Left lung (tissue), 10 donors: ENCODE results near the gene USP53. TPM values are rescaled to one million over a fixed set of nuclear protein-coding genes. Genes with fewer than 3 reads are reported as not detected.

ENCODE experiments used
- ATAC-seq: fragments of 200-7000 bp; cut with Tn5 transposase; one replicate; pipeline ENCODE4 v1.9.1; 2020; ENCODE audit warnings: moderate library complexity
- DNase-seq, 4 donors: peaks; one replicate each; pipeline ENCODE4 v3.0.0-alpha.2; 2013 to 2020
- H3K27ac ChIP-seq, 2 donors: fragments of 200-600 bp; sonication (generic) in 1 of 2; one replicate each; pipeline versions ENCODE4 v1.5.0 to v1.8.0; 2020 to 2021
- H3K27me3 ChIP-seq, 2 donors: fragments of 200-600 bp; sonication (generic) in 1 of 2; one replicate each; pipeline versions ENCODE4 v1.5.0 to v1.8.0; 2020 to 2021
- H3K36me3 ChIP-seq, 2 donors: fragments of 200-600 bp; sonication (generic) in 1 of 2; one replicate each; pipeline versions ENCODE4 v1.5.0 to v1.8.0; 2020 to 2021
- H3K4me1 ChIP-seq, 2 donors: fragments of 200-600 bp; one replicate each; pipeline ENCODE4 v1.8.0; 2021
- H3K4me3 ChIP-seq, 2 donors: fragments of 200-600 bp; sonication (generic) in 1 of 2; one replicate each; pipeline versions ENCODE4 v1.5.0 to v1.8.0; 2020 to 2021; ENCODE audit warnings: mild to moderate bottlenecking in 1 of 2
- H3K9me3 ChIP-seq, 2 donors: fragments of 200-600 bp; sonication (generic) in 1 of 2; one replicate each; pipeline versions ENCODE4 v1.5.0 to v1.8.0; 2020 to 2021
- intact Hi-C, 2 donors: fragments of 100-400 bp; cut with DNase I; formaldehyde crosslinking; loops; one replicate each; pipeline versions ENCODE4 v1.11.2 to v1.14.2; 2022
- polyA plus RNA-seq, 6 donors: library from polyadenylated mRNA; unstranded; fragments of 120-200 nt; gene quantifications; one replicate each; pipeline ENCODE4 v1.2.1, GENCODE V29; 2013; ENCODE audit not compliant: insufficient read length in 6 of 6
- total RNA-seq, 2 donors: library from RNA; stranded (reverse); fragmentation: NEBNext Ultra II Directional; extraction: Animal tissue kit (Norgen Biotek cat#: 25700); gene quantifications; one replicate each; pipeline ENCODE4 v1.2.1, GENCODE V29; 2021
- TF ChIP-seq, protein P1 (sequence below), 2 donors: fragments of 200-600 bp; sonication (generic) in 1 of 2; IDR thresholded peaks; one replicate each; pipeline versions ENCODE4 v1.5.0 to v1.8.0; 2021; ENCODE audit warnings: antibody characterized with exemption in 2 of 2
- donor health status: DM: no; HTN: yes; CAD: no.
- donor health status: DM: no; HTN: no; CAD: no.

The USP53 gene
- total and polyA plus RNA-seq, 8 donors = 25.4 to 51.5 (median 30.6) TPM

DNA sequence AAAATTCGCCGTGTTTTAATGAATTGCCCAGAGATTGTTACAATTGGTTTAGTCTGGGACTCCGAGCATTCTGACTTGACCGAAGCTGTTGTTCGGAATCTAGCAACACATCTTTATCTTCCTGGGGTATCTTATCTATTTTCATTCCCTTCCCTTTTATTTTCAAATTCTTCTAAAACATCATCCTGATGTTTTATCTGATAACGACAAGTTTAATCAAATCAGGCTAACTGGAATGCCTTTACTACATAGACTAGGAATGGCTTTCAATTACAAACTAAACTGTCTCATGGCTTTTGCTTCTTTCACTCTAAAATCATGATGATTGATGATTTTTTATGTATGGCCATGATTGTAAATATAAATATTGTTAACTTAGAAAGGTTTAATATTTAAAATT is 48.0 kb downstream of the USP53 start:
- intact Hi-C loops = no loop called here
- TF ChIP-seq, protein P1, sequence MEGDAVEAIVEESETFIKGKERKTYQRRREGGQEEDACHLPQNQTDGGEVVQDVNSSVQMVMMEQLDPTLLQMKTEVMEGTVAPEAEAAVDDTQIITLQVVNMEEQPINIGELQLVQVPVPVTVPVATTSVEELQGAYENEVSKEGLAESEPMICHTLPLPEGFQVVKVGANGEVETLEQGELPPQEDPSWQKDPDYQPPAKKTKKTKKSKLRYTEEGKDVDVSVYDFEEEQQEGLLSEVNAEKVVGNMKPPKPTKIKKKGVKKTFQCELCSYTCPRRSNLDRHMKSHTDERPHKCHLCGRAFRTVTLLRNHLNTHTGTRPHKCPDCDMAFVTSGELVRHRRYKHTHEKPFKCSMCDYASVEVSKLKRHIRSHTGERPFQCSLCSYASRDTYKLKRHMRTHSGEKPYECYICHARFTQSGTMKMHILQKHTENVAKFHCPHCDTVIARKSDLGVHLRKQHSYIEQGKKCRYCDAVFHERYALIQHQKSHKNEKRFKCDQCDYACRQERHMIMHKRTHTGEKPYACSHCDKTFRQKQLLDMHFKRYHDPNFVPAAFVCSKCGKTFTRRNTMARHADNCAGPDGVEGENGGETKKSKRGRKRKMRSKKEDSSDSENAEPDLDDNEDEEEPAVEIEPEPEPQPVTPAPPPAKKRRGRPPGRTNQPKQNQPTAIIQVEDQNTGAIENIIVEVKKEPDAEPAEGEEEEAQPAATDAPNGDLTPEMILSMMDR (IDR thresholded peaks at IDR 0.05) = no peak
- Histone ChIP-seq H3K9me3 (no peaks in the 10 kb centered on the region), H3K36me3 (peaks cover 2 to 33% of the 10 kb centered on the region in 2 donors), H3K4me3 (no peak overlapping the region), H3K27ac (no peak overlapping the region), H3K4me1 (no peaks in the 10 kb centered on the region), H3K27me3 (no peaks in the 10 kb centered on the region)
- DNase-seq = no peak
- no peak for ATAC-seq

DNA sequence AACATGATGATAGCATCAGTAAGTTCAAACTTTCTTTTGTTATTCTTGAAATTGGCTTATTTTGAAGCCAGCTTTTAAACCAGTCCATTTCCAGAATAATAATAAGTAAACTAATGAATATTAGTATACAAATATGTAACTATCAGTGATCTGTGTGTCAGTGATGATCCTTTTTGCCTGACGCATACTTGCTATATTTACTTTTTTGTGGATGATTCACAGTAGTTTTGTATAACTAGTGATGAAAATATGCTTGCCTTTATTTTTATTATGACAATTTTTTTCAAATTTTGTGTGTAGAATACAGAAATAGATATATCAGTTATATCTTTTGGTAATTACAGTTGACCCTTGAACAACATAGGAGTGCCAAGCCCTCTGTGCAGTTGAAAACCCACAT is 49.5 kb downstream of the USP53 start:
- H3K4me1 ChIP-seq = no peaks in the 10 kb centered on the region
- DNase-seq (no peak), ATAC-seq (no peak)
- H3K27ac ChIP-seq = no peak overlapping the region
- peaks cover 0 to 21% of the 10 kb centered on the region in 2 donors for H3K36me3 ChIP-seq
- TF ChIP-seq, protein P1 (IDR thresholded peaks at IDR 0.05) = no peak
- H3K9me3 ChIP-seq = no peaks in the 10 kb centered on the region
- H3K27me3 ChIP-seq = no peaks in the 10 kb centered on the region
- no peak overlapping the region for H3K4me3 ChIP-seq
- intact Hi-C loops = no loop called here

DNA sequence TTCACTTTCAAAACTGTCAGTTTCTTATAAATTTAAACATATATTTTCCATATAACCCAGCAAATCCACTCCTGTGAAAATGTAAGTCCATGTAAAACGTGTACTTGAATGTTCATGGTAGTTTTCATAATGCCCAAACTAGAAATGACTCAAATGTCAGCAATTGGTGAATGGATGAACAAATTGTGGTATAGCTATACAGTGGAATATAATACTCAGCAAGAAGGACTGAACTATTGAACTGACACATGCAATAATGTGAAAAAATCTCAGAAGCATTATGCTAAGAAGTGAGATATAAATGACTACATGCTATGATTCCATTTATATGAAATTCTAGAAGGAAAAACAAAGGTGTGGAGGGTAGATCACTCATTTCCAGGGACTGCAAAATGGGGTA is 52.2 kb downstream of the USP53 start:
- H3K36me3 ChIP-seq = peaks cover 0 to 11% of the 10 kb centered on the region in 2 donors
- TF ChIP-seq, protein P1 (IDR thresholded peaks at IDR 0.05) = no peak

DNA sequence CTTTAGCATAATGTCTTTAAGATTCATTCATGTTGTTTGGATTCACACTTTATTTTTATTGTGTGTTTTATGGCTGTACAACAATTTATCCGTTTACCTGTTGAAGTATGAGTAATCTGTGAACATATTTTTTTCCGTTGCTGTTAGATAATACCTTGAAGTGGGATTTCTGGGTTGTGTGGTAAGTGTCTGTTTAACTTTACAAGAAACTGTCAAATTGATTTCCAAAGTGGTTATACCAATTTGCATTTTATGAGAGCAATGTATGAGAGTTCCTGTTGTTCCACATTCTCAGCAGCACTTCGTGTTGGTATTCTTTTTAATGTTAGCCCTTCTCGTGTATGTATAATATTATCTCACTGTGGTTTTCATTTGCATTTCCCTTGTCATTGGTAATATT is 53.6 kb downstream of the USP53 start:
- TF ChIP-seq, protein P1 (IDR thresholded peaks at IDR 0.05) = no peak
- DNase-seq (no peak), ATAC-seq (no peak)
- Histone ChIP-seq H3K36me3 (peaks cover 0 to 11% of the 10 kb centered on the region in 2 donors), H3K9me3 (no peaks in the 10 kb centered on the region), H3K4me1 (no peaks in the 10 kb centered on the region), H3K4me3 (no peak overlapping the region), H3K27ac (no peak overlapping the region), H3K27me3 (no peaks in the 10 kb centered on the region)
- intact Hi-C loops = no loop called here

More for the DNA sequence above, 52.2 kb downstream of the USP53 start:
- Histone ChIP-seq H3K4me3 (no peak overlapping the region), H3K9me3 (no peaks in the 10 kb centered on the region), H3K4me1 (no peaks in the 10 kb centered on the region), H3K27me3 (no peaks in the 10 kb centered on the region), H3K27ac (no peak overlapping the region)
- DNase-seq (no peak), ATAC-seq (no peak)
- intact Hi-C loops = no loop called here

DNA sequence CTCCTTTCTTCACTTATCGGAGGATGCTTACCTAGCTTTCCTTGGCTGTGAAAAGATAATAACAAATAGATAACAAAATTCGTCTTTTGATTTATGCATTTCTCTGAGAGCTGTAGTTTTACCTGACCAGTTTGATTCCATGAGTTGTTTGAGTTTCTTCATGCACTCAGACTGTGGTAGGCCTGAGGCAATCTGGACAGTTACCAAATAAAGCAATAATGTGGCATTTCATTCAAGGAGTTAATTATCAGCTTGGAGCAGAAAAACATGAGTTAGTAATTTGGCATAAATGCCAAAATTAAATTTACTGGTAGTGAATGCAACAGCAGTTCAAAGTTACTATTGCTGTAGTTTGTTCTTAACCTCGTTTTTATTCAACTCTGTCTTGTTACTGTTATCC is 56.0 kb downstream of the USP53 start:
- Histone ChIP-seq H3K27ac (no peak overlapping the region), H3K4me1 (no peaks in the 10 kb centered on the region), H3K36me3 (peaks cover 0 to 24% of the 10 kb centered on the region in 2 donors), H3K27me3 (no peaks in the 10 kb centered on the region), H3K9me3 (no peaks in the 10 kb centered on the region), H3K4me3 (no peak overlapping the region)
- DNase-seq (no peak), ATAC-seq (no peak)
- TF ChIP-seq, protein P1 (IDR thresholded peaks at IDR 0.05) = no peak
- intact Hi-C loops = no loop called here
